ENCODE data around the gene NUDT11. TPM values are rescaled to one million over a fixed set of nuclear protein-coding genes. Genes with fewer than 3 reads are reported as not detected.
"Not testable (repeated sequence)": the region's sequence is repeated elsewhere in the genome, so short reads cannot be mapped to it uniquely, and the experiment has no call there.

Gene NUDT11
- total RNA-seq (2014; rRNA removed; shearing (Covaris generic)), result 9.3 and 9.6 TPM in 2 replicates
- polyA plus RNA-seq (2015; cell fraction: cytosol; rRNA removed), result 7.3 and 9.8 TPM in 2 replicates
- polyA plus RNA-seq (2015; cell fraction: nucleus; rRNA removed), result 0.81 and 3.1 TPM in 2 replicates

- peak; percentile 67 for DNase-seq (ENCODE audit: low read depth, low spot score)
- in situ Hi-C loops (cut with HindIII; ENCODE audit: low pct_unique_long_range_greater_than_20kb, low sequenced_read_pairs), result no loop called here
These were observed at the start of gene NUDT11 for GRCh38 chrX:51496501-51497291. NUDT11 (minus strand) TSS chrX:51496592; CDS start chrX:51496444, 148 bp downstream.

- in situ Hi-C loops (cut with HindIII; ENCODE audit: low pct_unique_long_range_greater_than_20kb, low sequenced_read_pairs), result no loop called here
These were observed 24.0 kb upstream of the NUDT11 start for GRCh38 chrX:51520393-51520792.

GRCh38 chrX:51519131-51519530 is 22.7 kb upstream of the NUDT11 start:
- in situ Hi-C loops (cut with HindIII; ENCODE audit: low pct_unique_long_range_greater_than_20kb, low sequenced_read_pairs); DNase-seq (ENCODE audit: low read depth, low spot score): not testable (repeated sequence)

More at GRCh38 chrX:51520393-51520792, 24.0 kb upstream of the NUDT11 start:
- DNase-seq (ENCODE audit: low read depth, low spot score), result no peak

GRCh38 chrX:51507551-51507950 is 11.2 kb upstream of the NUDT11 start:
- DNase-seq (ENCODE audit: low read depth, low spot score), result no peak

GRCh38 chrX:51495701-51496488 is 497 bp downstream of the NUDT11 start:
- DNase-seq (ENCODE audit: low read depth, low spot score), result peak; percentile 1
- in situ Hi-C loops (cut with HindIII; ENCODE audit: low pct_unique_long_range_greater_than_20kb, low sequenced_read_pairs), result not testable (repeated sequence)

More at GRCh38 chrX:51507551-51507950, 11.2 kb upstream of the NUDT11 start:
- in situ Hi-C loops (cut with HindIII; ENCODE audit: low pct_unique_long_range_greater_than_20kb, low sequenced_read_pairs), result no loop called here

- no peak for DNase-seq (ENCODE audit: low read depth, low spot score)
- in situ Hi-C loops (cut with HindIII; ENCODE audit: low pct_unique_long_range_greater_than_20kb, low sequenced_read_pairs), result no loop called here
These were observed 2.0 kb downstream of the NUDT11 start for GRCh38 chrX:51494409-51494808.

- in situ Hi-C loops (cut with HindIII; ENCODE audit: low pct_unique_long_range_greater_than_20kb, low sequenced_read_pairs), result no loop called here
- no peak for DNase-seq (ENCODE audit: low read depth, low spot score)
These were observed 8.5 kb downstream of the NUDT11 start for GRCh38 chrX:51487960-51488267.

GRCh38 chrX:51484616-51485015 is 11.8 kb downstream of the NUDT11 start:
- in situ Hi-C loops (cut with HindIII; ENCODE audit: low pct_unique_long_range_greater_than_20kb, low sequenced_read_pairs), result no loop called here
- DNase-seq (ENCODE audit: low read depth, low spot score), result no peak

- in situ Hi-C loops (cut with HindIII; ENCODE audit: low pct_unique_long_range_greater_than_20kb, low sequenced_read_pairs), result not testable (repeated sequence)
These were observed 14.0 kb downstream of the NUDT11 start for GRCh38 chrX:51482411-51482810.

GRCh38 chrX:51476930-51477329 is 19.5 kb downstream of the NUDT11 start:
- in situ Hi-C loops (cut with HindIII; ENCODE audit: low pct_unique_long_range_greater_than_20kb, low sequenced_read_pairs), result no loop called here
- DNase-seq (ENCODE audit: low read depth, low spot score), result no peak

More at GRCh38 chrX:51482411-51482810, 14.0 kb downstream of the NUDT11 start:
- DNase-seq (ENCODE audit: low read depth, low spot score), result not testable (repeated sequence)

GRCh38 chrX:51463322-51463721 is 33.1 kb downstream of the NUDT11 start:
- no peak for DNase-seq (ENCODE audit: low read depth, low spot score)
- in situ Hi-C loops (cut with HindIII; ENCODE audit: low pct_unique_long_range_greater_than_20kb, low sequenced_read_pairs), result no loop called here

GRCh38 chrX:51461053-51462044 is 35.0 kb downstream of the NUDT11 start:
- peak; percentile 44 for DNase-seq (ENCODE audit: low read depth, low spot score)
- in situ Hi-C loops (cut with HindIII; ENCODE audit: low pct_unique_long_range_greater_than_20kb, low sequenced_read_pairs), result no loop called here

- DNase-seq (ENCODE audit: low read depth, low spot score), result peak; percentile 58
- in situ Hi-C loops (cut with HindIII; ENCODE audit: low pct_unique_long_range_greater_than_20kb, low sequenced_read_pairs), result no loop called here
These were observed 37.3 kb downstream of the NUDT11 start for GRCh38 chrX:51459125-51459524.

- peak; percentile 54 for DNase-seq (ENCODE audit: low read depth, low spot score)
- in situ Hi-C loops (cut with HindIII; ENCODE audit: low pct_unique_long_range_greater_than_20kb, low sequenced_read_pairs), result no loop called here
These were observed 39.6 kb downstream of the NUDT11 start for GRCh38 chrX:51456814-51457213.

- peak; percentile 10 for DNase-seq (ENCODE audit: low read depth, low spot score)
These were observed 40.1 kb downstream of the NUDT11 start for GRCh38 chrX:51456246-51456645.

GRCh38 chrX:51440365-51440764 is 56.0 kb downstream of the NUDT11 start:
- in situ Hi-C loops (cut with HindIII; ENCODE audit: low pct_unique_long_range_greater_than_20kb, low sequenced_read_pairs), result no loop called here
- no peak for DNase-seq (ENCODE audit: low read depth, low spot score)

More at GRCh38 chrX:51456246-51456645, 40.1 kb downstream of the NUDT11 start:
- in situ Hi-C loops (cut with HindIII; ENCODE audit: low pct_unique_long_range_greater_than_20kb, low sequenced_read_pairs), result no loop called here

Measured in SK-MEL-5 (cell line).